WTC11 (cell line): ENCODE measurements around the gene CEBPB.

Source experiments
- ATF1 ChIP-seq: sonication (generic); formaldehyde crosslinking; IDR thresholded peaks from 2 replicates; pipeline ENCODE4 v1.8.1; 2023; ENCODE audit warnings: mild to moderate bottlenecking, moderate library complexity, missing genetic modification reagents
- CTCF ChIP-seq: fragments of 200-600 bp; IDR thresholded peaks from 2 replicates; pipeline ENCODE4 v1.8.0; 2022; ENCODE audit warnings: antibody characterized with exemption
- ESRRA ChIP-seq: sonication (generic); formaldehyde crosslinking; IDR thresholded peaks from 2 replicates; pipeline ENCODE4 v1.8.1; 2022; ENCODE audit warnings: mild to moderate bottlenecking, missing genetic modification reagents, borderline replicate concordance
- NR2C2 ChIP-seq: sonication (generic); formaldehyde crosslinking; IDR thresholded peaks from 2 replicates; pipeline ENCODE4 v1.8.0; 2022; ENCODE audit warnings: mild to moderate bottlenecking, missing genetic modification reagents
- ZNF232 ChIP-seq: sonication (generic); formaldehyde crosslinking; IDR thresholded peaks from 2 replicates; pipeline ENCODE4 v1.8.0; 2022; ENCODE audit warnings: mild to moderate bottlenecking, missing genetic modification reagents
- TF ChIP-seq, protein P1 (sequence below): fragments of 250-450 bp; sonication (Bioruptor Pico); IDR thresholded peaks from 2 replicates; pipeline ENCODE4 v1.9.0; 2021; ENCODE audit warnings: mild to moderate bottlenecking
- TF ChIP-seq, protein P2 (sequence below): sonication (generic); formaldehyde crosslinking; IDR thresholded peaks from 2 replicates; pipeline ENCODE4 v1.8.1; 2022; ENCODE audit warnings: low read depth, missing genetic modification reagents, borderline replicate concordance

GRCh38 chr20:50224052-50224451 lies 33.4 kb downstream of the CEBPB start:
- TF ChIP-seq ATF1 (CRISPR knock-in tag) (no peak), CTCF (no peak), ESRRA (no peak), ZNF232 (CRISPR knock-in tag) (no peak), NR2C2 (CRISPR knock-in tag) (no peak)
- TF ChIP-seq, protein P1, sequence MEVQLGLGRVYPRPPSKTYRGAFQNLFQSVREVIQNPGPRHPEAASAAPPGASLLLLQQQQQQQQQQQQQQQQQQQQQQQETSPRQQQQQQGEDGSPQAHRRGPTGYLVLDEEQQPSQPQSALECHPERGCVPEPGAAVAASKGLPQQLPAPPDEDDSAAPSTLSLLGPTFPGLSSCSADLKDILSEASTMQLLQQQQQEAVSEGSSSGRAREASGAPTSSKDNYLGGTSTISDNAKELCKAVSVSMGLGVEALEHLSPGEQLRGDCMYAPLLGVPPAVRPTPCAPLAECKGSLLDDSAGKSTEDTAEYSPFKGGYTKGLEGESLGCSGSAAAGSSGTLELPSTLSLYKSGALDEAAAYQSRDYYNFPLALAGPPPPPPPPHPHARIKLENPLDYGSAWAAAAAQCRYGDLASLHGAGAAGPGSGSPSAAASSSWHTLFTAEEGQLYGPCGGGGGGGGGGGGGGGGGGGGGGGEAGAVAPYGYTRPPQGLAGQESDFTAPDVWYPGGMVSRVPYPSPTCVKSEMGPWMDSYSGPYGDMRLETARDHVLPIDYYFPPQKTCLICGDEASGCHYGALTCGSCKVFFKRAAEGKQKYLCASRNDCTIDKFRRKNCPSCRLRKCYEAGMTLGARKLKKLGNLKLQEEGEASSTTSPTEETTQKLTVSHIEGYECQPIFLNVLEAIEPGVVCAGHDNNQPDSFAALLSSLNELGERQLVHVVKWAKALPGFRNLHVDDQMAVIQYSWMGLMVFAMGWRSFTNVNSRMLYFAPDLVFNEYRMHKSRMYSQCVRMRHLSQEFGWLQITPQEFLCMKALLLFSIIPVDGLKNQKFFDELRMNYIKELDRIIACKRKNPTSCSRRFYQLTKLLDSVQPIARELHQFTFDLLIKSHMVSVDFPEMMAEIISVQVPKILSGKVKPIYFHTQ: no peak
- TF ChIP-seq, protein P2, sequence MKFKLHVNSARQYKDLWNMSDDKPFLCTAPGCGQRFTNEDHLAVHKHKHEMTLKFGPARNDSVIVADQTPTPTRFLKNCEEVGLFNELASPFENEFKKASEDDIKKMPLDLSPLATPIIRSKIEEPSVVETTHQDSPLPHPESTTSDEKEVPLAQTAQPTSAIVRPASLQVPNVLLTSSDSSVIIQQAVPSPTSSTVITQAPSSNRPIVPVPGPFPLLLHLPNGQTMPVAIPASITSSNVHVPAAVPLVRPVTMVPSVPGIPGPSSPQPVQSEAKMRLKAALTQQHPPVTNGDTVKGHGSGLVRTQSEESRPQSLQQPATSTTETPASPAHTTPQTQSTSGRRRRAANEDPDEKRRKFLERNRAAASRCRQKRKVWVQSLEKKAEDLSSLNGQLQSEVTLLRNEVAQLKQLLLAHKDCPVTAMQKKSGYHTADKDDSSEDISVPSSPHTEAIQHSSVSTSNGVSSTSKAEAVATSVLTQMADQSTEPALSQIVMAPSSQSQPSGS (CRISPR knock-in tag): no peak
